ENCODE data around the gene GPATCH3.
"Not testable (repeated sequence)": the region's sequence is repeated elsewhere in the genome, so short reads cannot be mapped to it uniquely, and the experiment has no call there.

The GPATCH3 gene

GRCh38 chr1:26900001-26900814 lies at the start of gene GPATCH3:
Gene GPATCH3 (minus strand): TSS chr1:26900467. CDS start chr1:26900442, 25 bp downstream.
- DNase-seq = peak; percentile 94

- no peak for DNase-seq
Measured at GRCh38 chr1:26949926-26950319, 49.7 kb upstream of the GPATCH3 start.

- no peak for DNase-seq
Measured at GRCh38 chr1:26949266-26949925, 49.1 kb upstream of the GPATCH3 start.

- DNase-seq = not testable (repeated sequence)
Measured at GRCh38 chr1:26948725-26949057, 48.4 kb upstream of the GPATCH3 start.

GRCh38 chr1:26946270-26946669 lies 46.0 kb upstream of the GPATCH3 start:
- no peak for DNase-seq

GRCh38 chr1:26945728-26946127 lies 45.5 kb upstream of the GPATCH3 start:
- DNase-seq = no peak

GRCh38 chr1:26945138-26945537 lies 44.9 kb upstream of the GPATCH3 start:
- DNase-seq = no peak

- DNase-seq = no peak
Measured at GRCh38 chr1:26942656-26943055, 42.4 kb upstream of the GPATCH3 start.

- no peak for DNase-seq
Measured at GRCh38 chr1:26941311-26941710, 41.0 kb upstream of the GPATCH3 start.

GRCh38 chr1:26938659-26939025 lies 38.4 kb upstream of the GPATCH3 start:
- no peak for DNase-seq

GRCh38 chr1:26938004-26938658 lies 37.9 kb upstream of the GPATCH3 start:
- DNase-seq = no peak

- no peak for DNase-seq
Measured at GRCh38 chr1:26936823-26937222, 36.6 kb upstream of the GPATCH3 start.

- DNase-seq = no peak
Measured at GRCh38 chr1:26932531-26932930, 32.3 kb upstream of the GPATCH3 start.

GRCh38 chr1:26923711-26924110 lies 23.4 kb upstream of the GPATCH3 start:
- no peak for DNase-seq

GRCh38 chr1:26922901-26923300 lies 22.6 kb upstream of the GPATCH3 start:
- DNase-seq = no peak

GRCh38 chr1:26922431-26922729 lies 22.1 kb upstream of the GPATCH3 start:
- no peak for DNase-seq

- DNase-seq = peak; percentile 97
Measured at GRCh38 chr1:26921540-26922430, 21.5 kb upstream of the GPATCH3 start, which contains the start of gene NUDC. Gene NUDC (plus strand): TSS chr1:26921743. CDS start chr1:26921849, 106 bp downstream.

- no peak for DNase-seq
Measured at GRCh38 chr1:26921126-26921539, 20.9 kb upstream of the GPATCH3 start.

GRCh38 chr1:26915204-26915842 lies 15.1 kb upstream of the GPATCH3 start:
- DNase-seq = peak; percentile 29

GRCh38 chr1:26913754-26914619 lies 13.7 kb upstream of the GPATCH3 start, which contains the start of gene NR0B2:
Gene NR0B2 (minus strand): TSS chr1:26913975. CDS start chr1:26913940, 35 bp downstream.
- peak; percentile 100 for DNase-seq

GRCh38 chr1:26913389-26913753 lies 13.1 kb upstream of the GPATCH3 start:
- DNase-seq = no peak

- no peak for DNase-seq
Measured at GRCh38 chr1:26912147-26912490, 11.9 kb upstream of the GPATCH3 start.
